Measurements from ENCODE around the gene QRFP.
A peak's percentile ranks its signal among the peaks of the same experiment; 100 is the strongest.
"Not testable (repeated sequence)": the region's sequence is repeated elsewhere in the genome, so short reads cannot be mapped to it uniquely, and the experiment has no call there.

The QRFP gene

DNA sequence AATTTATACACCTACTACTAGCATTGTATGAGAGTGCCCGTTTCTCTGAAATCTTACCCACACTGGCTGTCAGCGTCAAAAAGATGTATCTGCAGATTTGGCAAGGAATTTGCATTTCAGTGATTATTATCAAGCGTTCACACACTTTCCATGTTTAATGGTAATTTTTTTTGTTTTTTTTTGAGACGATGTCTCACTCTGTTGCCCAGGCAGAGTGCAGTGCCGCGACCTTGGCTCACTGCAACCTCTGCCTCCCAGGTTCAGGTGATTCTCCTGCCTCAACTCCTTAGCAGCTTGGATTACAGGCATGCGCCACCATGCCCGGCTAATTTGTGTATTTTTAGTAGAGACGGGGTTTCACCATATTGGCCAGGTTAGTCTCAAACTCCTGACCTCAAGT lies 47.3 kb downstream of the QRFP start:
- no peak for DNase-seq (ENCODE audit: low read depth in 2 of 2)

GRCh38 chr9:130848514-130848913 lies 48.1 kb downstream of the QRFP start:
- DNase-seq (ENCODE audit: low read depth in 2 of 2), result not testable (repeated sequence)

- DNase-seq (ENCODE audit: low read depth in 2 of 2), result peak; percentile 99
Observed at GRCh38 chr9:130847306-130848217, 49.0 kb downstream of the QRFP start.

- DNase-seq (ENCODE audit: low read depth in 2 of 2), result no peak
Observed at GRCh38 chr9:130846487-130847305, 49.9 kb downstream of the QRFP start.

- DNase-seq (ENCODE audit: low read depth in 2 of 2), result peak in 1 of 2 experiments; percentile 60
Observed at GRCh38 chr9:130845901-130846481, 50.6 kb downstream of the QRFP start.

DNA sequence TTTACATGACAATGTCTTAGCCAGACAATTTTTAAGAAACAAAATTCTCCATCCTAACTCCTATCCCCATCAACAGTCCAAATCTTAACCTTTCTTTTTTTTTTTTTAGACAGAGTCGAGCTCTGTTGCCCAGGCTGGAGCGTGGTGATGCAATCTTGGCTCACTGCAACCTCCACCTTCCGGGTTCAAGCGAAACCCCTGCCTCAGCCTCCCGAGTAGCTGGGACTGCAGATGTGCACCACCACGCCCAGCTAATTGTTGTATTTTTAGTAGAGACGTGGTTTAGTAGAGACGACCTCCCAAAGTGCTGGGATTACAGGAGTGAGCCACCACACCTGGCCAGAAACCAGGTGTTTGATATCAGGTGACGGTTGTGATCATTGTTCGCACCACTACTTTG lies 51.4 kb downstream of the QRFP start:
- no peak for DNase-seq (ENCODE audit: low read depth in 2 of 2)

DNA sequence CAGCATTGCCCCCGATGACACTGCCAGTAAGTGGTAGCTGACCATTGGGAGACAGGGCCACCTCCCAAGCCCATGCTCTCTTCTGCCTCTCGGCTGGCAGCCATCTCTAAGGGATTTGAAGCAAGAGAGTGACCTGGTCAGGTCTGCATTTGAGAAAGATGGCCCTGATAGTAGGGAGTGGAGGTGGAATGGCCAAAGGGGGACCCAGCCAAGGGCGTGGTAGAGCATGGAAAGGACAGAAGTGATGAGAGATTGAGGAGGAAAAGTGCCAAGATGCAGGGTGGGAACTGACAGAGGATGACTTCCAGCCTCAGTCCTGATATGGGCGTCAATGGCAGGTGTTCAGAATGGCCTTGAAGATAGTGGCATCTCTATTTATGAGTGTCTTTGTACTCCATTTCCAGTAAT lies 52.6 kb downstream of the QRFP start:
- no peak for DNase-seq (ENCODE audit: low read depth in 2 of 2)

- DNase-seq (ENCODE audit: low read depth in 2 of 2), result no peak
Observed at GRCh38 chr9:130843049-130843908, 53.3 kb downstream of the QRFP start.

Measured in fibroblast of skin of left biceps (primary cell).